Measurements from ENCODE around the gene ADCY3. TPM values are rescaled to one million over a fixed set of nuclear protein-coding genes. Genes with fewer than 3 reads are reported as not detected.

ADCY3 gene
- total RNA-seq, 2 donors from 2014 or later = 25.2 to 33.7 TPM

DNA sequence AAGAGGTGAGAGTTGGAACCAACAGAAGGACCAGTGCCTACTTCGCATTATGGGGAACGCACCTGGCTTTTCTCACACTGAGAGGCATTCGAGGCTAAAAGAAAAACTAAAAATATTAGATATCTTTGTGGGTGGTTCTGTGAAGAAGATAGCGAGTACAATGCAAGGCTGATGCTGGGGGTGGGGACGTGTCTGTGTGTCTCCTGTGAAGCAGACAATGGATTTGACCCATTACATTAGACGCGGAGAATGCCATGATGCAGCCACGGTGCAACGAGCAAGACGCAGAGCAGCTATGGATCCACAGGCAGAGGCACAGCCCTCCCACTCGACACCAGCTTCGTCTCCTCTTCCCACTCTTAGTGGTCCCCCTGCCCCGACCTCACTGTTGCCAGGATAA is 61.0 kb downstream of the ADCY3 start:
- no peak overlapping the region for H3K4me3 ChIP-seq
- no peaks in the 10 kb centered on the region for H3K9me3 ChIP-seq
- no peak overlapping the region for H3K27ac ChIP-seq
- H3K36me3 ChIP-seq = no peaks in the 10 kb centered on the region
- no peak for TF ChIP-seq CTCF (IDR thresholded peaks at IDR 0.05)
- H3K9ac ChIP-seq (ENCODE audit: low read depth in 2 of 2, low read length in 2 of 2) = no peak overlapping the region
- no peaks in the 10 kb centered on the region for H3K27me3 ChIP-seq
- intact Hi-C loops (cut with DNase I) = no loop called here
- H3K4me1 ChIP-seq = no peaks in the 10 kb centered on the region
- DNase-seq = no peak

DNA sequence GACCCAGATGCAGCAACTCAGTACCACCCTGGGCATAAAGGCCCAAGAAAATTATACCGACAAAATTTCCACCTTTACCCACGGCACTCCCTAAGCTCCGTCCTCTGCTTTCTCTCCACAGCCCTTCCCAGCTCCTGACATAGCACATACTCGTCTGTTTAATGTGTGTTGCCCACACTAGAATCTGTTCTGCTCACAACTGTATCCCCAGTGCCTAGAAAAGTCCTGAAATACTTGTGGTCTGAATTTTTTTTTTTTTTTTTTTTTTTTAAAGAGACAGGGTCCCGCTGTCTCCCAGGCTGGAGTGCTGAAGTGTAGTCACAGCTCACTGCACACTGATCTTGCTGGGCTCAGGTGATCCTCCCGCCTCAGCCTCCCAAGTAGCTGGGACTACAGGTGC is 62.3 kb downstream of the ADCY3 start:
- no peaks in the 10 kb centered on the region for H3K36me3 ChIP-seq
- no peaks in the 10 kb centered on the region for H3K9me3 ChIP-seq
- no peaks in the 10 kb centered on the region for H3K27me3 ChIP-seq
- intact Hi-C loops (cut with DNase I) = no loop called here
- H3K27ac ChIP-seq = no peak overlapping the region
- no peak overlapping the region for H3K4me3 ChIP-seq
- no peak for DNase-seq
- TF ChIP-seq CTCF (IDR thresholded peaks at IDR 0.05) = no peak
- H3K9ac ChIP-seq (ENCODE audit: low read depth in 2 of 2, low read length in 2 of 2) = no peak overlapping the region
- no peaks in the 10 kb centered on the region for H3K4me1 ChIP-seq

- no peaks in the 10 kb centered on the region for H3K9me3 ChIP-seq
- no peaks in the 10 kb centered on the region for H3K27me3 ChIP-seq
- DNase-seq = no peak
- intact Hi-C loops (cut with DNase I) = no loop called here
- no peak for TF ChIP-seq CTCF (IDR thresholded peaks at IDR 0.05)
- H3K27ac ChIP-seq = no peak overlapping the region
- no peaks in the 10 kb centered on the region for H3K36me3 ChIP-seq
- no peaks in the 10 kb centered on the region for H3K4me1 ChIP-seq
- H3K4me3 ChIP-seq = no peak overlapping the region
- H3K9ac ChIP-seq (ENCODE audit: low read depth in 2 of 2, low read length in 2 of 2) = no peak overlapping the region
Measured at GRCh38 chr2:24856791-24857211, 63.2 kb downstream of the ADCY3 start.

DNA sequence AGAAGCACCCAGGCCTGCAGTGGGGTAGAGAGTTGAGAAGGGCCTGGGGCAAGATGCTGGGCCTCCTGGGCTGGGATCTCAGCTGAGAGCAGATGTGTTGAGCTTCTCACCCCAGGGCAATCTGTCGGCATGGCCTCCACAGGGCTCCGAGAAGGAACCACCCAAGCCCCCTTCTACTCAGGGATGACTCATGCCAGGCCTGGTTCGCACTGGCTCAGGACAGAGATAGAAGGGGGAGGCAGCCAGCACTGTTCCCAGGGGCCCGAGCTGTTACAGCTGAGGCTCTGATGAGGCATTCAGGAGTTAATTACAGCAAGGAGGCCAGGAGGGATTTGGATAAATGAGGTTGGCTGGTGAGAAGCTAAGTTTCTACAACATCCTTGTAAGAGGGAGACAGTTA is 64.3 kb downstream of the ADCY3 start:
- no peak overlapping the region for H3K4me3 ChIP-seq
- H3K27me3 ChIP-seq = no peaks in the 10 kb centered on the region
- intact Hi-C loops (cut with DNase I) = no loop called here
- DNase-seq = no peak
- no peak for TF ChIP-seq CTCF (IDR thresholded peaks at IDR 0.05)
- no peaks in the 10 kb centered on the region for H3K4me1 ChIP-seq
- H3K36me3 ChIP-seq = no peaks in the 10 kb centered on the region
- no peaks in the 10 kb centered on the region for H3K9me3 ChIP-seq
- H3K27ac ChIP-seq = no peak overlapping the region
- H3K9ac ChIP-seq (ENCODE audit: low read depth in 2 of 2, low read length in 2 of 2) = no peak overlapping the region

GRCh38 chr2:24855022-24855622 is 64.9 kb downstream of the ADCY3 start:
- DNase-seq = no peak
- no peak overlapping the region for H3K9ac ChIP-seq (ENCODE audit: low read depth in 2 of 2, low read length in 2 of 2)
- H3K36me3 ChIP-seq = no peaks in the 10 kb centered on the region
- intact Hi-C loops (cut with DNase I) = no loop called here
- no peaks in the 10 kb centered on the region for H3K4me1 ChIP-seq
- H3K9me3 ChIP-seq = no peaks in the 10 kb centered on the region
- no peaks in the 10 kb centered on the region for H3K27me3 ChIP-seq
- no peak for TF ChIP-seq CTCF (IDR thresholded peaks at IDR 0.05)
- no peak overlapping the region for H3K4me3 ChIP-seq
- no peak overlapping the region for H3K27ac ChIP-seq
